GM21447 (cell line): Measurements from ENCODE around the gene IL9.
"Not testable (repeated sequence)": the region's sequence is repeated elsewhere in the genome, so short reads cannot be mapped to it uniquely, and the experiment has no call there.

ENCODE experiments used
- ATAC-seq: cut with Tn5 transposase; IDR thresholded peaks from one replicate; pipeline ENCODE4 v1.9.1; 2021; ENCODE audit not compliant: unreplicated experiment

Gene IL9

DNA sequence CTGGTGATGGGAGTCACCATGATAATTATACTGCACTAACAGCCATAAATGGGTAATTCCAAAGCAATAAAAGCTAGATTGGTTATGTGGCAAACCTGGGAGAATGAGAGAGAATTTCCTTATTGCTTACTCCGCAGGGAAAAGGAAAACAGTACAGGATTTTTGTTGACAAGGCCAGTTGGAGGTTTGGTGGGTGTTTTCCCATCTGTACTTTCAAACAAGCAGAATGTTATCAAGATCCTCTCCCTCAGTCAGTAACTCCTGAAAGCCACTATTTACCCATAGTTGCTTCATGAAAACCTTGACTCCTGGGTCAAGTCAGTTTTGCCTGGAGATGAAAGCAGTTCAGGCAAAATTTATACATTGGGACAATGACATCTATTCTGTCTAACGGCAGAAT lies 26.4 kb downstream of the IL9 start:
- no peak for ATAC-seq

DNA sequence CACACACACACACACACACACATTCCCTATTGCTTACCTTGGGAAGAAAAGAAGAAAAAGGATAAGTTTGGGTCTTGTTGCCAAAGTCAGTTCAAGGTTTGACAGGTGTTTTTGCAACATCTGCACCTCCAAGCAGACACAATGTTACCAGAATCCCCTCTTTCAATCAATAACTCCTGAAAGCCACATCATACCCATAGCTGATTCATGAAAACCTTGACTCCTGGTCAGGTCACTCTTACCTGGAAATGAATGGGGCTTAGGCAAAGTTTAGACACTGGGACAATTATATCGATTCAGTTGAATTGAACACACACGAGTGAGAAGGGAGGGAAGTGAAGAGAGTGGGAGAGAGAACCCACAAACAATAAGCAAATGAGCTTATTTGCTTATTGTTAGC lies 27.0 kb downstream of the IL9 start:
- no peak for ATAC-seq

DNA sequence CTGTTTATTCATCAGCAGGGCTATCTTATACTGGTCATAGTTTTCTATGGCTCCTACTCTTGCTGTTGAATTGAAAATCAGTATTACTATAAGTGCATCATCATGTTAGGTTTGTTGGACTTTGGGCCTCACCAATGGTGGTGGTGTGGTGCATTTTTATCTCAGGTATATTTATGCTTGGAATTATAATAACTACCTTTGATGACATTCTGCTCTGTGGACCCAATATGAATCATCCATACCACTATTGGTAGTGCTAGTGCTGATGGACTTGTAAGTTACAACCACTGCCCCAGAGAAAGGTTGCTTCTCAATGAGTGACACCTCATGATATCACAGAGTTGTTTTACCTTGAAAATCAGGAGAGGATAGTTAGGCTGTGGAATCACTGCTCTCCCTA lies 28.0 kb downstream of the IL9 start:
- ATAC-seq = no peak

DNA sequence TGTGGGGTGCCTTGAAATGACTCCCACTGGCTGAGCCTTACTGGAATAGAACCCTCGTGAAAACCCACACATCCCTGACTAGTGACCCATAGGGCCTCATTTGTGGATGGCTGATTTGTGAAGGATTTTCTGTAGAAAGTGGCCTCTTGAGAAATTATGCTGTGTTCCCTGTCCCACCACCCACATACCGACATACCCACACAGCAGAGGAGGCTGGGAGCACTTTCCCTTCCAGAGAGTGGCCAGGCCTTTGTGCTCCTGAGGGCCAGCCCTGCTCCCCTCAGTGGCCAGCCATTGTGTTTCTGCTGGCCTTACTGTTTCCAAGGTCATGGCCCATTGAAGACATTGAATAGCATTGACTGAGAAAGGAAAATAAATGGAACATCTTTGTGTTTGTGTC lies 29.6 kb downstream of the IL9 start:
- ATAC-seq = no peak

DNA sequence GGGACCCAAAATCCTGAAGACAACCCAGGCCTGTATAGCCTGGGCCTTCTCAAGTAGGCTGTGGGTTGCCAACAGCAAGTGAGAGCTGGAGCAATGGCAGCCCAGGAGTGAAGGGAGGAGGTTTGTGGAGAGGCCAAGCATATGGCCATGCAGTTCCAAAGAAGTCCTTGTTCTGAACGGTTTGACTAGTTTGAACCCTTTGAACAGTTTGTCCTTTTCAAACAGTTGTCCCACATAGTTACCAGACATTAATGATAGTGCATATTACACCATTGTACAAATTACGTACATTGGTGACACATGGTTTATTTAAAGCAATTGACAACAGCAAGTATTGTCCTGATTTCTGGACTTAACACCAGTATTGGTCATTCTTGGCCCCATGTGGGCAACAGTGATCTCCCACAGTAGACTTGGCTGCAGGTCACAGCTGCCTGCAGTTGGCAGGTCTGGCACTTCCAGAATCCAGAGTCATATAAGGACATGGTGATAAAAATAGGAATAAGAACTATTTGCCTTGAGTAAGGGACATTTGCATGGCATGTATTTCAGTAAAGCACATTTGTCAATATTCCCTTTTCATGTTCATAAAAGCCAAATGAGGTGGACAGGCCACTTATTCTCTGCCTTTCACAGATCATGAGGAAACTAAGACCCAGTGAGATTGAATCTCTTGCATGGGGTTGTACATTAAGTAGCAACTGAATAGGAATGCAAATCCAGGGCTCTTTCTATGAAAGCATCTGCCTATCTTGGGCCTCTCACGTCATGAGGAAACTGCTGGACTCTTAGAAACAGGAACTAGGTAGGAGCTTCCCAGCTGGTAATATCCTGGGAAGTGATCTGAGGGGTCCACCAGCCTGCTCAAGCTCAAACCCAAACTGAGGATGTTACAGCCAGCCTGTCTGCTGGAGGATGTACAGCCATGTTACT lies 30.9 kb downstream of the IL9 start:
- ATAC-seq = no peak

DNA sequence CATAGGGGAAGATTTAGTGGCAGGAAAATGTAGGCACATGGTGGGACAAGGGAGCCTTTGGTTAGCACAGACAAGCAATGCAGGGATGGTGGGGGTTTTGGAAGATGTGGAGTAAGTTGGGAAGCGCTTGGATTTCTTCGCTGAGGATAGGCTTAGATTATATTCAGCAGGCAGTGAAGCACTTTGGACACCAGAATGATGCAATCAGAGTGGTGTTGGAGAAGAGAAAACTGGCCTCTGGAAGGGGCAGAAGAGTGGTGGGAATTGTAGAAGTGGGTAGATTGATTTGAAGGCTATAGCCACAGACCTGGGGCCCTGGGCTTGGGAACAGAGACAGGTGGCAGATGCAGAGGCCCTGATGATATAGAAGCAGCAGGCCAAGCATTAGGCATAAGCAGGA lies 32.9 kb downstream of the IL9 start:
- ATAC-seq = no peak

DNA sequence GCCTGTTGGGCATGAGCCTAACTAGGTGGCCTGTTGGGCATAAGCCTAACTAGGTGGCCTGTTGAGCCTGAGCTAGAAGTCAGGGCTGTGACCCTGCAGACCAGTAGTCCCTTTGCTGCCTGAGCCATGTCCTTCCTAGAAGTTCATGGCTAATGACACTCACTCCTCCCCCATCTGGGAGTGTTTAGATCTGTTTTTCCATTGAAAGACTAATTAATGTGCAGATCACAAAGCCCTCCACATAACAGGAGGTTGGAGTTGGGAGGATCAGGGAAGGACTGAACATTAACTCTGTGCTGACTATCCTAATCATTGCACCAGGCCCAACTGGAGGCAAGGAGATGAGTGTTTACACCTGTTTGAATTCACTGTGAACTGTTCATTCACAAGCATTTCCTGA lies 33.6 kb downstream of the IL9 start:
- no peak for ATAC-seq

DNA sequence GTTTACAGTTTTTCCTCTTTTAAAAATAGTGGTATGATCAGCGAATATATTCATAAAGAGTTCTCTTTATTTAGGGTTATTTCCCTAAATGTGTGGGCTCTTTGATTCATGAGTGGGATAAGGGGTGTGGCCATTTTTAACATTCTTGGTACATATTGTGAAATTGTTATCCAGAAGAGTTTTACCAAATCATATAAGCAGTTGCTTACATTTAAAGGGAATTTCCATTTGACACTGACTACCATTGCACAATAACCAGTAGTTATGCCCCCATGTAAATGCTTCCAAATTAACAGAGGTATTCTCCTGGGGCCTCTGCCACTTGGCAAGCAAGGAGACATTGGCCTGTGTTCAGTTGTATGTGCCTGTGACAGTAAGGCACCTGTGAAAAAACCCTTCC lies 34.0 kb downstream of the IL9 start:
- ATAC-seq = no peak

DNA sequence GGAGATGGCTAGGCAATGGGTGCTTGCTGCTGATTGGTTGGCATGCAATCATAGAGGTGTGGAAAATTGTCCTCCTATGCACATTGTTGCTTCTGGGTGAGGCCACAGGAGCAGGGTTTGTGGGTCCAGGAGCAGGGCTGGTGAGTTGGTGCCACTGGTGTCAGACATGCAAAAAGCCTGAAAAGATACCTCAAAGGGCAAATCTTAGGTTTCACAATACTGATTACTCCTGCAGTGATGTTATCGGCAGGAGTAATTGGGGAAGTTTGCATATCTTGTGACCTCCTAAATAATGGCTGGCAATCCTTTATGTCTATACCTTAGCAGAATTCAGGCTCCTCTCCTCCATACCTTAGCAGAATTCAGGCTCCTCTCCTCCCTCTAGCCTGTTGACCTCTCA lies 36.0 kb downstream of the IL9 start:
- ATAC-seq = no peak

DNA sequence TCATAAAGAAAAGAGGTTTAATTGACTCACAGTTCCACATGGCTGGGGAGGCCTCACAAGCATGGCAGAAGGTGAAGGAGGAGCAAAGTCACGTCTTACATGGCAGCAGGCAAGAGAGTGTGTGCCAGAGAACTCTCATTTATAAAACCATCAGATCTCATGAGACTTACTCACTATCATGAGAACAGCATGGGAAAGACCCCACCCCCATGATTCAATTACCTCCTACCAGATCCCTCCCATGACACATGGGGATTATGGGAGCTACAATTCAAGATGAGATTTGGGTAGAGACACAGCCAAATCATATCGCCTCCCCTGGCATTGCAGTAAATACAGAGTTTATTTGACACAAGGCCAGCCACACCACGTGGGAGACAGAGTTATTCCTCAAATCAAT lies 36.5 kb downstream of the IL9 start:
- ATAC-seq = not testable (repeated sequence)

DNA sequence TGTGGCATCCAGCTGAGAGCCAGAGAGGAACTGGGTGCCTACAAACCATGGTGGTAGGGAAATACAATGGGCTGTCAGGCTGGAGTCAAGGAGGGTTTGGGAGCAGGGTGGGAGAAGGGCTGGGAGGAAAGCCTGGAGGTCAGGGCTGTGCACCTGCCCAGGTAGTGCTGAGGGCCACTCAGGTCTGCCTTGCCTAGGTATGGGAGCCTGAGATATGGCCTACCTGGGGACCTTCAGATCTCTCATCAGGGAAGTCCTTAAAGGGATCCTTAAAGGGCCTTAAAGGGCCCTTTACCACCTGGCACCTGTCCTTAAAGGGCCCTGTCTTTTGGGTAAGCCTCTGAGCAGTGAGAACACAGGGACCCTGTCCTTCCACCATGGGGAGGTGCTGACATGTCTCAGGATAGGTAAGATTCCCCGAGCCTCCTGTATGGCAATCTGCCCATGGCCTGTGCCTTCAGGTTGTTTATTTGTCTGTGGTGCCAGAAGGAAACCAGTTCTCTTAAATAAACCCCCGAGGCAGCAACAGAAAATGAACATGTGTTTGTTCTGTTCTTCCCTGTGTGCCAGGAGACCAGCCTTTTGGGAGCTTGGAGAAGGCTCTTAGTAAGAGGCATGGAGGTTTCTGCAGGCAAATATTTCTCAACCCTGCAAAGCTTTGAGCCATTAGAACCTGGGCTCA lies 37.9 kb downstream of the IL9 start:
- no peak for ATAC-seq

DNA sequence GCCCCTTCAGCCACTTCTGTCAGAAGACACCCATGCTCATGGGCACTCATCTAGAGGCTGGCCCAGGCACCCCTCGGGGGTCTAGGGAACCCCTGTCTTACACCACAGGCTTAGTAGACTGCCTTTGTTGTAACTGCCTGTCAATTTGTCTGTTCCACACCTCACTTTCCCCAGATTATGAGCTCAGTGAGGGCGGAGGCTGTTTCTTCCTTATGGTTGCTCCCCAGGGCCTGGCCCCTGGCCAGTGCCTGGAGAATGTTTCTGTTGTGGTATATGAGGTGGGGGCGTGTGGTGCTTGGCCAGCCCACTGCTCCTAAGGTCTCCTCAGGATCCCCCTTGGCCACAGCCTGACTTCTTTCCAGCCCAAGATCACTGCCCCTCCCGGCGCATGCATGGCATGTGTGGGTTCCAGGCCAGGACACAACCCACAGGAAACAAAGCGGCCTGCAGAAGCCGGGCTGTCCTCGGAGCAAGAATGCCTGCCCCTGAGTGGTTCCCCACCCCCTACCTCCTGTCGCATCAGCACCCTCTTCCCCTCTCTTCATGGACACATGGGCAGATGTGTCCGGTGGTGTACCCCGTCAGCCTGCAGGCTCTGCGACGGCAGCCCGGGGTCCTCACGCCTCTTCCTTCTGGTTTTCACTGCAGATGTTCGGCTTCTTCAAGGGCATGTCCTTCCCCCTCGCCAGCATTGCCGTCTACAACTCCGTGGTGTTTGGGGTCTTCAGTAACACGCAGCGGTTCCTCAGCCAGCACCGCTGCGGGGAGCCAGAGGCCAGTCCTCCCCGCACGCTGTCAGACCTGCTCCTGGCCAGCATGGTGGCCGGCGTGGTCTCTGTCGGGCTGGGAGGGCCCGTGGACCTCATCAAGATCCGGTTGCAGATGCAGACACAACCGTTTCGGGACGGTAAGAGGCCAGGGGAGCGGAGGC lies 43.5 kb downstream of the IL9 start:
- ATAC-seq = no peak

DNA sequence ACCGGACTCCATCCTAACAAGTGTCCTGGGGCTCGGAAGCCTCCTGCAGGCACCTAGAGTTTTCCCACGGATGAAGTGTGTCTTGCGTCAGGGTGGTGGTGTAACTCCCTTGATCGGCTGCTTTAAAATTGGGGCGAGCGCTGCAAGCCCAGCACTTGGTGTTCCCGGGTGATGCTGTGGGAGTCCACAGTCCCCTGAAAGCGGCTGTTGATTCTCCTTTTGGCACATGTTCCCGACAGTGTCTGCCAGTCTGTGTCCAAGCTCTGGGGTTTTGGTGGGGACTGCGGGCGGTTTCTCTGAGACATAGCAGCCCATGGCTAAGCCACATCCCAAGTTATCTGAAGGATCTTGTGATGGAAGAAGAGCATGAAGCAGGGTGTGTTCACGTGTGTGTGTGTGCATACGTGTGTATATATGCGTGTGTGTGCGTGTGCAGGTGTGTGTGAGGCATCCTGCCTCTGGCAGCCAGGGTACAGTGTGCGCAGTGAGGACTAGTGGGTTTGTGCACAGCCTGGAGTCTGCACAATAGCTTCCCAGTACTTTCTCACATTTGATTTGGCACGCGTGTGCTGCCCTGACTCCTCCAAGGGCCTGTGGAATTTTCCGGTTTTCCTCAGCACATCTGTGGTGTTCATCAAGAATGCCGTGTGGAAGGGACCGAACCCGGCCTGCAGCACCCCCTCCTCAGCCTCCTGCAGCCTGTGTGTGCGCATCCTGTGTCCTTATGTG lies 44.3 kb downstream of the IL9 start:
- ATAC-seq = no peak

DNA sequence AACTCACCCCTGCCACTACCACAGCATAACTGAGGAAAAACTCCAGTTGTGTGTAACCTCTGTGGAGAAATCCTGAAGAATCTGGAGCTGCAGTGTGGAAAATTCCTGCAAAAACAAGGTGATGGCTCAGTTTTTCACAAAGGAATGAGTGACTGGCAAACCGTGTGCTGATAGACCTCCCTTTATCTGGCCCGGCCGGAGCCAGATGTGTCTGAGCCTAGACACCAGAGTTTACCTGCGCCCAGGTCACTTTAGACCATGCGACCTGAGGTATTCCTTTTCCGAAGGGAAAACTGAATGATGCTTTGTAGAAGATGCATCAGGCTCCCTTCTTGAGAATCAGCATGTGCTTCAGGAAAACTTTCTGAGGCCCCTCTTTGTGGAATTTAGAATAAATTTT lies 45.0 kb downstream of the IL9 start:
- ATAC-seq = no peak

DNA sequence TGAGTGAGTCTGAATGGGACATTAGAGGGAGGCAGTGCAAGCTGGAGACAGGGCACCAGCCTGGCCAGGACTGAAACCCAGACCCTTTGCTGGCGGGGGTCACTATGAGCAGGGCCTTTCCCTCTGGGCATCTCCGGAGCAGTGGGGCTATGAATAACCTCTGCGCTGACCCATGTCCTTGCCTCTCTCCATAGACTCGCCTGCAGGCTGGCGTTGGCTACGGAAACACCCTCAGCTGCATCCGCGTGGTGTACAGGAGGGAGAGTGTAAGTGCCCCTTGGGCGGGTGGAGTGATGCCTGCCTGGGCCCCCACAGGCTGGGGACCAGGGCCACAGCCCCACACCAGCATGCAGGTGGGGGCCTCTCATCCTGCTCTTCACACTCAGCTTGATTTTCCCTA lies 45.4 kb downstream of the IL9 start:
- no peak for ATAC-seq

DNA sequence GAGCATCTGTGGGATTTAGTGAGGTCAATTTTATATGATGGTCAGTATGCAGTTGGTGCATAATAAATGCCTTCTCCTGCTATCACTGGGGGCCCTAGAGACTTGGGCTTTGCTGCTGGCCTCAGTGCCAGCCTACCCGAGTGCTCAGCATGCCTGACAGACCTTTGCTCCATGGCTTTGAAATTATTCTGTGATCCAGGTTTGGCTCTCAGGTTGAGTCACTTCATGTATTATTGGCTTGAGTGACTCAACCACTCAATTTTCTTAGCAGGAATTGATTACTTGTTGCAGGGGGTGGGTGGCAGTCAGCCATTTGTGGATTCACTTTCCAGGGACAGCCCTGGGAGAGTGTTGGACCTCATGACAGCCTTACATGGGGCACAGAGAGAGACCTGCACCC lies 47.7 kb downstream of the IL9 start:
- ATAC-seq = no peak

DNA sequence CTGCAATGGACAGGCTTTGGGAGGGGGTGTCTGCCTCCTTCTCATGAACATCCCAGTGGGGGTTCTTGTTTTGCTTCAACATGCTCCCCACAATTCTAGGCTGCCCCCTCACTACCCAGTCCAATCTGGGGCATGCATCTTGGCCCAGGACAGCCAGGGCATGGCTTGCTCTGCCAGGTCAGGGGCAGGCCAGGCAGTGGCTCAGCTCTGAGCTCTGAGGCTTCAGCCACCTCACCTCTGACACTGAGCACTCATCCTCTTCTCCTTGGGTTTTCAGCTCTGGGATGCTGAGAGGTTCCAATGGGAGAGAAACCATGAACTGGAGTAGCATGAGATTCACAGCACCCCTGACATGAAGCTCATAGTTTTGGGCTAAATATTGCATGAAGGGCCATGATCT lies 49.3 kb downstream of the IL9 start:
- no peak for ATAC-seq

DNA sequence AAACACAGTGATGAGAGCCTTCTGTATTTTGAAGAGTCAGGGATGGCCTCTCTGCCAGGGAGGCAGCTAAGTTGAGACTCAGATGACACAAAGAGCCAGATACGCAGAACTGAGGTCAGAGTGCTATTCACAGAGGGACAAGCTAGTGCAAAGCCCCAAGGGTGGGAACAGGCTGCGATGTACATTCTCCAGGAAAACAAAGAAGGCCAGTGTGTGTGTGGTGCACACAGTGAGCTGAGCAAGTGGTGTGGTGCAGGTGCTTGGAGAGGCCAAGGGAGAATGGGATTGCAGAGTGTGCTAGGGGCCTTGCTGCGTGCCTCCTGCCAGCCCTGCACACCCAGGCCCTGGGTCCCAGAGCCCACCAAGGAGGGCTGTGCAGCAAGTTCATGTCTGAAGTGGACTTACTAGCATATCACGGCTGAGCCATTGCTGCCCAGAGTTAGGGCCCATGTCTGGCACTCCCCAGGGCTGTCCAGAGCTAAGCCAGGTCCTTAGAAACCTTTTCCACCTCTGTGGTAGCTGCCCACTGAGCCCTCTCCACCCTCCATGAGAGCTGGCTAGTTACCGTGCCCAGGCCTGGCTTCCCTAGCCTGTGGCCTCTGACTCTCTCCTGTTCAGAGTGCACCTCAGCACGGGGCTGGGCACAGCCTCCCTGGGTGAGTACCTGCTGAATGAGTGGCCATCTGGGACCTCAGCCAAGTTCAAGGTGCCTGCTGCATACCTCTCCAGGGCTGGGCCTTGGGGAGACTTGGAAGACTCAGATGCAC lies 51.9 kb downstream of the IL9 start:
- no peak for ATAC-seq

DNA sequence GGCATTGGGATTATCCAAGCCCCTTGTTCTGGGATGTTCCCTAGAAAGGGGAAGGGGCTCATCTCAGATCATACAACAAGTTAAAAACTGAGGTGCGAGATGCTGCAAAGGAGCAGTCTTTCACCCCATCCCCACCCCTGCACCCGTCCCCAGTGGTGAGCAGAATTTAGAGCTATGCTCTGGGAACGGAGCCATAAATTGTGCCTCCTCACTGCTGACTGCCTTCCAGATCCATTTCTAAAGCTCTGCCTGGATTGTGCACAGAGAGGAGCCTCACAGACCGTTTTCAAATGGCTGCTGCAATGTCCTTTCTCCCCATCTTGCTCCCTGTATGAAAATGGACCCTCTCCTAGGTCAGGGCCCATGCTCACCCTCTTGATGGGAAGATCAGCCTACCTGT lies 52.9 kb downstream of the IL9 start:
- ATAC-seq = no peak
